Activated CD4-positive, CD25-positive, alpha-beta regulatory T cell treated with anti-CD3 and anti-CD28 coated beads, Interleukin-2, amount 50 U/mL, for 24 hours (primary cell): ENCODE results near the gene GPRC5D.

Experiments used
- ATAC-seq, 2 donors: fragments of 150-1000 bp; cut with Tn5 transposase; one replicate each; pipeline ENCODE4 v1.10.0; 2021; ENCODE audit warnings: mild to moderate bottlenecking in 1 of 2, moderate library complexity in 1 of 2

GPRC5D gene

GRCh38 chr12:12903642-12904609, 48.0 kb downstream of the GPRC5D start:
- ATAC-seq, result no peak

DNA sequence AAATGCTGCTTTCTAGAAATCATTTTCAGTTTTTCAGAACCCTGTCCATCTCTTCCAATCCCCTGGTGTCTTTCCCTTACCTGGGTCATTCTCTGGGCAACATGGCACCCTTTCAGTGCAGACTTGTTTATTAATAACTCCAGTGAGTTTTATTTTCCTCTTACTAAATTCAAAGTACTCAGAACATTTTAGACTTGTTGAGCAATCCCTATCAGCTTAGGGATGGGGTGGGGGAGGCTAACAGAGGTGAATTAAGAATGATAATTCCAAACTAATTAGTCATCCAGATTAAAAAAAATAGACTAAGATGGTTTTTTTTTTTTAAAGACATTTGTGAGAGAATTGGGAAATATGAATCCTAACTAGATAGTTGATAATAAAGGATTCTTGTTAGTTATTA, 49.9 kb downstream of the GPRC5D start:
- ATAC-seq, result no peak

- no peak for ATAC-seq
Measured at GRCh38 chr12:12901158-12901791, 50.7 kb downstream of the GPRC5D start.

DNA sequence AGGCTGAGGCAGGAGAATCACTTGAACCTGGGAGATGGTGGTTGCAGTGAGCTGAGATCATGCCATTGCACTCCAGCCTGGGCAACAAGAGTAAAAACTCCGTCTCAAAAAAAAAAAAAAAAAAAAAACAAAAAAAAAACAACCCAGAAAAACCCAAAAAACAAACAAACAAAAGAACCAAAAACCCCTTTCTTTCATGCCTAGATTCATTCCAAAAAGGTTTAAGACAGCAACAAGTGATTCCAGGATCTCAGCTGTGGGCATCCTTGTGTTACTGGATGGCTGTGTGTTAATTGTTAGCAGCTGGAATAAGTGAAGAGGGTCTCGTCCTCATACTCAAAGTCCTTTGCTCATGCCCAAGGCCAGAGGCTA, 51.2 kb downstream of the GPRC5D start:
- no peak for ATAC-seq

GRCh38 chr12:12899530-12900380, 52.2 kb downstream of the GPRC5D start:
- ATAC-seq, result peak; percentile 92 to 93

DNA sequence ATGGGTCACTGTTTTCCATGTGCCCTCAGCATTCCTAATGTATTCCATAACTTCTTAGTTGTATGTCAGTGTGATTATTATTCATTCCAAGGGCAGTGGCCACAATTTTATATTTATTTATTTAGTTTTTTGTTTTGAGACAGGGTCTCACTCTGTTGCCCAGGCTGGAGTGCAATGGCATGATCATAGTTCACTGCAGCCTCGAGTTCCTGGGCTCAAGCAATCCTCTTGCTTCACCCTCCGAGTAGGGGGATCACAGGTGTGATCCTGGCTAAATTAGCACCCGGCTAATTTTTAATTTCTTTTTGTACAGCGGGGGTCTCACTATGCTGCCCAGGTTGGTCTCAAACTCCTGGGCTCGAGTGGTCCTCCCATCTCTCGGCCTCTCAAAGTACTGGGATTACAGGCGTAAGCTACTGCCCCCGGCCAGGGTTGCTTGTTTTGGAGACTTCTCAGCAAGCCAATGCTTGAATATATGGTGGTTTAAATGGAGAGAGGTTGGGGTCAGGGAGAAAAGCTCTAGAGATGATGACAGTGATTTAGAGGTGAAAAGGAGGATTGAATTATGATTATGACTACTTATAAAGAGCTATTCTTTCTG, 53.0 kb downstream of the GPRC5D start:
- no peak for ATAC-seq

DNA sequence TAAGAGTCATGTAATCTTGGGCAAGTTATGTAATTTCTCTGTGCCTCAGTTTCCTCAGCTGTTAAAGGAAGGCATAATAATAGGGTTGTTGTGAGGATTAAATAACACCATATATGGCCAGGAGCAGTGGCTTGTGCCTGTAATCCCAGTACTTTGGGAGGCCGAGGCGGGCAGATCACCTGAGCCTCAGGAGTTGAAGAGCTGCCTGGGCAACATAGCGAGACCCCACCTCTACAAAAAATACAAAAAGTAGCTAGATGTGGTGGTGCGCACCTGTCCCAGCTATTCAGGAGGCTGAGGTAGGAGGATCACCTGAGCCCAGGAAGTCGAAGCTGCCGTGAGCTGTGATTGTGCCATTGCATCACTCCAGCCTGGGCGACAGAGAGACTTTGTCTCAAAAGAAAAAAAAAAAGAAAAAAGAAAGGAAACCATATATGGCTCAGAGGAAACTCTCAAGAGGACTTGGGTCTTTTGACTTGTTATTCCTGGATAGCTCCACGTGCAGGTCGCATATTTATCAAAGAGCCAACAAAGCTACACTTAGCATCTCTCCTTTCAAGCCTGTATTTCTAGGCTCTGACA, 53.7 kb downstream of the GPRC5D start:
- ATAC-seq, result no peak

- ATAC-seq, result no peak
Measured at GRCh38 chr12:12897302-12897701, 54.7 kb downstream of the GPRC5D start.

- no peak for ATAC-seq
Measured at GRCh38 chr12:12896260-12896659, 55.7 kb downstream of the GPRC5D start.

- no peak for ATAC-seq
Measured at GRCh38 chr12:12893438-12893837, 58.5 kb downstream of the GPRC5D start.

GRCh38 chr12:12892681-12893141, 59.3 kb downstream of the GPRC5D start:
- no peak for ATAC-seq

- ATAC-seq, result no peak
Measured at GRCh38 chr12:12891881-12892355, 60.1 kb downstream of the GPRC5D start.

DNA sequence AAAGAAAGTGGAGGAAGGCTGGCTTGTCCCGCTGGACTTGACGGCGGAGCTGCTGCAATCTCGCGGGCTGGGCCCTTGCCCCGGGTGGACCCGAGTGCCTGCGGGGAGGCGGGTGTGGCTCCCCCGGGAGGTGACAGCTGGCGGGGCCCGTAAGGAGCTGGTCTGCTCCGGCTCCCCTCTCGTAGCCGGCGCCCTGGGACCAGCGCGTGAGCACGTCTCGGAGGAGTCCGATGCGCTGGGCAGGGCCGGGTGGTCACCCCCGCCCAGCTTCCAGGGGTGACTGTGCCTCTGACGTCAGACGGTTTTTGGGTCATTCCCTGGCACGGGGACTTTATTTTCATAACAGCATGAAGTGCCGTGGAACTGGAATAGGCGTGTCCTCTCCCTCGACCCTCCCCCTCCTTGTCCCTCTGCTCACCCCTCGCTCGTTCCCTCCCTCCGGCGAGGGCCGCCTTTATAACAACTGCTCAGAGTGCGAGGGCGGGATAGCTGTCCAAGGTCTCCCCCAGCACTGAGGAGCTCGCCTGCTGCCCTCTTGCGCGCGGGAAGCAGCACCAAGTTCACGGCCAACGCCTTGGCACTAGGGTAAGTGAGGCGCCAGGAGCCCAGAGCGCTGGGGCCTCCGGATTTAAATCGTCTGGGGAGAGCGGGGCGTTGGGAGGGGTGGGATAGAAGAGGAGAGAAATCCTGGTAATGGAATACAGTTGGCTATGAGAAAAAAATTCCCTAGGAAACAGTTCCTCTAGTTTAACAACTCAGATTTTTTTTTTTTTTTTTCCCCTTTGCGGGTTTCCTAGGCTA, 60.7 kb downstream of the GPRC5D start, which contains the start of gene GPRC5A:
TSS of gene GPRC5A (plus strand) at position 483 of the 801 bp plus-strand sequence. CDS start 16,688 bp downstream, outside the sequence.
- ATAC-seq, result peak; percentile 51 to 59
